ENCODE results near the gene PICK1.

PICK1 gene

GRCh38 chr22:38097557-38098409, 40.6 kb downstream of the PICK1 start:
- H3K9me3 ChIP-seq (ENCODE audit: control insufficient read depth in 5 of 5, low read length in 5 of 5) = no peaks in the 10 kb centered on the region
- H3K4me3 ChIP-seq (ENCODE audit: low read depth in 1 of 5, low read length in 5 of 5) = no peak overlapping the region
- H3K36me3 ChIP-seq (ENCODE audit: control insufficient read depth in 5 of 5, insufficient read depth in 5 of 5, low read length in 5 of 5) = peaks cover 0 to 5% (median 3%) of the 10 kb centered on the region in 5 donors
- H3K9ac ChIP-seq (ENCODE audit: low read length in 5 of 5) = no peak overlapping the region
- H3K4me1 ChIP-seq (ENCODE audit: control insufficient read depth in 5 of 5, insufficient read depth in 5 of 5, low read length in 5 of 5) = peaks cover 0 to 13% (median 4%) of the 10 kb centered on the region in 5 donors
- no peaks in the 10 kb centered on the region for H3K27me3 ChIP-seq (ENCODE audit: control insufficient read depth in 5 of 5, insufficient read depth in 4 of 5, low read length in 5 of 5)
- H3K27ac ChIP-seq (ENCODE audit: low read depth, low read length) = no peak overlapping the region

DNA sequence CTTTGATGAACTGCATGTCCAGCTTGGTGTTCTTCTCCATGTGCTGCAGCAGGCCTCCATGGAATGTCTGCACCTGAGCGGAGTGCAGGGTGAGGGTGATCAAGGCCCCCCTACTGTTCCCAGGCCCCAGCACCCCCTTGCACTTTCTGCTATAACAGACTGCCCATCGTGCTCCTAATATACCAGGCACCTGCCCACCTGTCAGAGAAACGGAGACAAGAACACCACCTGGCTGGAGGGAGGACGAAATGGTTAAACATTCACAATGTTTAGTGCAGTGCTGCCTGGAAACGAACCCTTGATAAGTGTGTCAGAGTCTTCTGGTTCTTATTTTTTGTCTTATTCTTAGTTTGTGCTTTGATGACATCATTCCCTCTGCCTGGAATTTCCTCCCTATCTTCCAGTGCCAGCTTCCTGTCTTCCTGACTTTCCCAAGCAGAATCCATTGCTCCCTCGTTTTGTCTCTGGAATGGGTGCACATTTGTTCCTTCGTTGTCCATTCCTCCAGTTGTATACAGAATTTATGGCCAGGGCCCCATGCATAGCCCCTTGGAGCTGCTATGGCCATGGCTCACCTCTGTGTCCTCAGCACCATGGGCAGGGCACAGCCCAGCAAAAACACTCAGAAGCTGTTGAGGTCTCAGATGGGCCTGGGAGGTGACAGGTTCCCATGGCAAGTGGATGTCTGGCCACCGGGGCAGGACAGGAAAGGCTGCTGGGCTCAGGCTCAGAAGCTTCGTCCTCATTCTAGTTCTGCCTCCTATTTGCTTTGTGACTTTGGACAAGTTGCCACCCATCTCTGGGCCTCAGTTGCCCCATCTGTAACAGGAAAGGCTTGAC, 41.4 kb downstream of the PICK1 start:
- H3K27ac ChIP-seq (ENCODE audit: low read depth, low read length) = no peak overlapping the region
- no peaks in the 10 kb centered on the region for H3K27me3 ChIP-seq (ENCODE audit: control insufficient read depth in 5 of 5, insufficient read depth in 4 of 5, low read length in 5 of 5)
- H3K36me3 ChIP-seq (ENCODE audit: control insufficient read depth in 5 of 5, insufficient read depth in 5 of 5, low read length in 5 of 5) = peaks cover 0 to 3% (median 2%) of the 10 kb centered on the region in 5 donors
- H3K9me3 ChIP-seq (ENCODE audit: control insufficient read depth in 5 of 5, low read length in 5 of 5) = no peaks in the 10 kb centered on the region
- no peak overlapping the region for H3K4me3 ChIP-seq (ENCODE audit: low read depth in 1 of 5, low read length in 5 of 5)
- H3K4me1 ChIP-seq (ENCODE audit: control insufficient read depth in 5 of 5, insufficient read depth in 5 of 5, low read length in 5 of 5) = peaks cover 0 to 13% (median 4%) of the 10 kb centered on the region in 5 donors
- H3K9ac ChIP-seq (ENCODE audit: low read length in 5 of 5) = no peak overlapping the region

DNA sequence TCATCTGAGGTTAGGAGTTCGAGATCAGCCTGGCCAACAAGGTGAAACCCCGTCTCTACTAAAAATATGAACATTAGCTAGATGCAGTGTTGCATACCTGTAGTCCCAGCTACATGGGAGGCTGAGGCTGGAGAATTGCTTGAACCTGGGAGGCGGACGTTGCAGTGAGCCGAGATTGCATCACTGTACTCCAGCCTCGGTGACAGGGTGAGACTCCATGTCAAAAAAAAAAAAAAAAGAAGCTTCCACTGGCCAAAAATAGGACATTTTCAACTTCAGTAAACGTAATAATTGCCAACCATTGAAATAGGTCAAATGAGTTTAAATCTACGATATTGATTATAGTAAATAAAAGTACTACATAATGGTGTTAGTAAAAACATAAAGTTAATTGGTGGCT, 46.4 kb downstream of the PICK1 start:
- Histone ChIP-seq H3K9me3 (ENCODE audit: control insufficient read depth in 5 of 5, low read length in 5 of 5) (no peaks in the 10 kb centered on the region), H3K36me3 (ENCODE audit: control insufficient read depth in 5 of 5, insufficient read depth in 5 of 5, low read length in 5 of 5) (peaks cover 0 to 2% (median 0%) of the 10 kb centered on the region in 5 donors), H3K27me3 (ENCODE audit: control insufficient read depth in 5 of 5, insufficient read depth in 4 of 5, low read length in 5 of 5) (no peaks in the 10 kb centered on the region), H3K4me3 (ENCODE audit: low read depth in 1 of 5, low read length in 5 of 5) (no peak overlapping the region), H3K4me1 (ENCODE audit: control insufficient read depth in 5 of 5, insufficient read depth in 5 of 5, low read length in 5 of 5) (peaks cover 0 to 17% (median 10%) of the 10 kb centered on the region in 5 donors), H3K27ac (ENCODE audit: low read depth, low read length) (no peak overlapping the region), H3K9ac (ENCODE audit: low read length in 5 of 5) (no peak overlapping the region)

DNA sequence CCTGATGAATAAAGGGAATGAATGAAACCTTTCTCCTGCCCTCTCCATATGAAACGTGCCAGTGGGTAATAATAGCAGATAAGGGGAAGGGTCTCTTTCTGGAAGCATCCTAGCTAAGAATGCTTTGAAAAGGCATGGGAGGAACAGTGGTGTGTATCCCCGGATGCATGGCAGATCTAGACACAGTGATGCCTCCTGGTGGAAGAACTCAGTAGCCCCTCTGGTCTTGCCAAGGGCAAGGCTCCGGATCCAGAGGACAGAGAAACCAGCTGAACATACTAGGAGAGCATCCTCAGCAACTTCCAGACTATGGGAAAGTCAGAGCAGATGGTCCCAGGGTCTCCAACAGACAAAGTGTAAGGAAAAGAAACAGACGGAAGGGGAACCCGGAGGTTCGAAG, 46.9 kb downstream of the PICK1 start:
- Histone ChIP-seq H3K4me1 (ENCODE audit: control insufficient read depth in 5 of 5, insufficient read depth in 5 of 5, low read length in 5 of 5) (peaks cover 0 to 15% (median 7%) of the 10 kb centered on the region in 5 donors), H3K4me3 (ENCODE audit: low read depth in 1 of 5, low read length in 5 of 5) (no peak overlapping the region), H3K9ac (ENCODE audit: low read length in 5 of 5) (no peak overlapping the region), H3K27ac (ENCODE audit: low read depth, low read length) (no peak overlapping the region), H3K9me3 (ENCODE audit: control insufficient read depth in 5 of 5, low read length in 5 of 5) (no peaks in the 10 kb centered on the region), H3K36me3 (ENCODE audit: control insufficient read depth in 5 of 5, insufficient read depth in 5 of 5, low read length in 5 of 5) (peaks cover 0 to 2% (median 2%) of the 10 kb centered on the region in 5 donors), H3K27me3 (ENCODE audit: control insufficient read depth in 5 of 5, insufficient read depth in 4 of 5, low read length in 5 of 5) (no peaks in the 10 kb centered on the region)

GRCh38 chr22:38106814-38107578, 49.8 kb downstream of the PICK1 start:
- no peak overlapping the region for H3K27ac ChIP-seq (ENCODE audit: low read depth, low read length)
- H3K4me1 ChIP-seq (ENCODE audit: control insufficient read depth in 5 of 5, insufficient read depth in 5 of 5, low read length in 5 of 5) = peaks cover 0 to 22% (median 13%) of the 10 kb centered on the region in 5 donors
- no peak overlapping the region for H3K4me3 ChIP-seq (ENCODE audit: low read depth in 1 of 5, low read length in 5 of 5)
- peaks cover 0 to 9% (median 2%) of the 10 kb centered on the region in 5 donors for H3K36me3 ChIP-seq (ENCODE audit: control insufficient read depth in 5 of 5, insufficient read depth in 5 of 5, low read length in 5 of 5)
- H3K9ac ChIP-seq (ENCODE audit: low read length in 5 of 5) = no peak overlapping the region
- H3K9me3 ChIP-seq (ENCODE audit: control insufficient read depth in 5 of 5, low read length in 5 of 5) = no peaks in the 10 kb centered on the region
- no peaks in the 10 kb centered on the region for H3K27me3 ChIP-seq (ENCODE audit: control insufficient read depth in 5 of 5, insufficient read depth in 4 of 5, low read length in 5 of 5)

GRCh38 chr22:38107692-38108515, 50.7 kb downstream of the PICK1 start:
- no peaks in the 10 kb centered on the region for H3K27me3 ChIP-seq (ENCODE audit: control insufficient read depth in 5 of 5, insufficient read depth in 4 of 5, low read length in 5 of 5)
- no peak overlapping the region for H3K27ac ChIP-seq (ENCODE audit: low read depth, low read length)
- H3K36me3 ChIP-seq (ENCODE audit: control insufficient read depth in 5 of 5, insufficient read depth in 5 of 5, low read length in 5 of 5) = peaks cover 2 to 13% (median 4%) of the 10 kb centered on the region in 5 donors
- no peak overlapping the region for H3K4me3 ChIP-seq (ENCODE audit: low read depth in 1 of 5, low read length in 5 of 5)
- peaks cover 0 to 25% (median 13%) of the 10 kb centered on the region in 5 donors for H3K4me1 ChIP-seq (ENCODE audit: control insufficient read depth in 5 of 5, insufficient read depth in 5 of 5, low read length in 5 of 5)
- no peak overlapping the region for H3K9ac ChIP-seq (ENCODE audit: low read length in 5 of 5)
- no peaks in the 10 kb centered on the region for H3K9me3 ChIP-seq (ENCODE audit: control insufficient read depth in 5 of 5, low read length in 5 of 5)

GRCh38 chr22:38108561-38109319, 51.5 kb downstream of the PICK1 start:
- Histone ChIP-seq H3K4me1 (ENCODE audit: control insufficient read depth in 5 of 5, insufficient read depth in 5 of 5, low read length in 5 of 5) (peaks cover 0 to 25% (median 13%) of the 10 kb centered on the region in 5 donors), H3K9ac (ENCODE audit: low read length in 5 of 5) (no peak overlapping the region), H3K4me3 (ENCODE audit: low read depth in 1 of 5, low read length in 5 of 5) (no peak overlapping the region), H3K9me3 (ENCODE audit: control insufficient read depth in 5 of 5, low read length in 5 of 5) (no peaks in the 10 kb centered on the region), H3K36me3 (ENCODE audit: control insufficient read depth in 5 of 5, insufficient read depth in 5 of 5, low read length in 5 of 5) (peaks cover 0 to 13% (median 4%) of the 10 kb centered on the region in 5 donors), H3K27ac (ENCODE audit: low read depth, low read length) (no peak overlapping the region), H3K27me3 (ENCODE audit: control insufficient read depth in 5 of 5, insufficient read depth in 4 of 5, low read length in 5 of 5) (no peaks in the 10 kb centered on the region)

- no peak overlapping the region for H3K9ac ChIP-seq (ENCODE audit: low read length in 5 of 5)
- no peaks in the 10 kb centered on the region for H3K9me3 ChIP-seq (ENCODE audit: control insufficient read depth in 5 of 5, low read length in 5 of 5)
- peaks cover 0 to 27% (median 15%) of the 10 kb centered on the region in 5 donors for H3K4me1 ChIP-seq (ENCODE audit: control insufficient read depth in 5 of 5, insufficient read depth in 5 of 5, low read length in 5 of 5)
- H3K27ac ChIP-seq (ENCODE audit: low read depth, low read length) = no peak overlapping the region
- H3K4me3 ChIP-seq (ENCODE audit: low read depth in 1 of 5, low read length in 5 of 5) = no peak overlapping the region
- H3K27me3 ChIP-seq (ENCODE audit: control insufficient read depth in 5 of 5, insufficient read depth in 4 of 5, low read length in 5 of 5) = no peaks in the 10 kb centered on the region
- H3K36me3 ChIP-seq (ENCODE audit: control insufficient read depth in 5 of 5, insufficient read depth in 5 of 5, low read length in 5 of 5) = peaks cover 0 to 13% (median 4%) of the 10 kb centered on the region in 5 donors
Observed at GRCh38 chr22:38109371-38110001, 52.3 kb downstream of the PICK1 start.
